Tibial artery (tissue), 4 donors: Measurements from ENCODE around the gene CDC42SE2.

Experiments
- DNase-seq, 2 donors: peaks; one replicate each; pipeline ENCODE4 v3.0.0-alpha.2; 2019
- H3K27ac ChIP-seq, 2 donors: fragments of 200-600 bp; sonication (generic) in 1 of 2; 1 replicate in 1 of 2; 2 replicates in 1 of 2; pipeline ENCODE4 v1.5.1; 2018 to 2019; ENCODE audit warnings: mild to moderate bottlenecking in 1 of 2
- H3K27me3 ChIP-seq, 2 donors: fragments of 200-600 bp; sonication (generic) in 1 of 2; one replicate each; pipeline versions ENCODE4 v1.5.1 to v1.6.0; 2016 to 2019
- H3K36me3 ChIP-seq, 3 donors: fragments of 200-600 bp; sonication (generic) in 2 of 3; one replicate each; pipeline ENCODE4 v1.5.1; 2016 to 2019; ENCODE audit warnings: mild to moderate bottlenecking in 2 of 3
- H3K4me1 ChIP-seq, 4 donors: fragments of 200-600 bp; sonication (generic) in 2 of 4; 1 replicate in 3 of 4; 2 replicates in 1 of 4; pipeline ENCODE4 v1.5.1; 2016 to 2019
- H3K4me3 ChIP-seq, 2 donors: fragments of 200-600 bp; sonication (generic) in 1 of 2; 1 replicate in 1 of 2; 2 replicates in 1 of 2; pipeline ENCODE4 v1.5.1; 2018 to 2019; ENCODE audit warnings: mild to moderate bottlenecking in 2 of 2
- H3K9me3 ChIP-seq, 3 donors: fragments of 200-600 bp; sonication (generic) in 1 of 3; one replicate each; pipeline ENCODE4 v1.5.1; 2016 to 2019
- CTCF ChIP-seq, 2 experiments: fragments of 200-600 bp in 1 of 2; fragments of 450-650 bp in 1 of 2; IDR thresholded peaks; one replicate each; pipeline ENCODE4 v1.5.1; 2017 to 2019; ENCODE audit warnings: antibody characterized with exemption in 2 of 2, mild to moderate bottlenecking in 1 of 2, moderate library complexity in 1 of 2
- intact Hi-C: fragments of 100-400 bp; cut with DNase I; formaldehyde crosslinking; loops from one replicate; pipeline ENCODE4 v1.15.0; 2023; ENCODE audit warnings: low total_unique reads

CDC42SE2 gene

GRCh38 chr5:131280417-131280816 lies 16.6 kb downstream of the CDC42SE2 start:
- Histone ChIP-seq H3K9me3 (no peaks in the 10 kb centered on the region), H3K27me3 (no peaks in the 10 kb centered on the region), H3K4me1 (peaks cover 0 to 8% (median 0%) of the 10 kb centered on the region in 4 donors), H3K36me3 (no peaks in the 10 kb centered on the region), H3K4me3 (no peak overlapping the region), H3K27ac (no peak overlapping the region)
- intact Hi-C loops, result no loop called here
- no peak for TF ChIP-seq CTCF (IDR thresholded peaks at IDR 0.05)
- DNase-seq, result no peak

DNA sequence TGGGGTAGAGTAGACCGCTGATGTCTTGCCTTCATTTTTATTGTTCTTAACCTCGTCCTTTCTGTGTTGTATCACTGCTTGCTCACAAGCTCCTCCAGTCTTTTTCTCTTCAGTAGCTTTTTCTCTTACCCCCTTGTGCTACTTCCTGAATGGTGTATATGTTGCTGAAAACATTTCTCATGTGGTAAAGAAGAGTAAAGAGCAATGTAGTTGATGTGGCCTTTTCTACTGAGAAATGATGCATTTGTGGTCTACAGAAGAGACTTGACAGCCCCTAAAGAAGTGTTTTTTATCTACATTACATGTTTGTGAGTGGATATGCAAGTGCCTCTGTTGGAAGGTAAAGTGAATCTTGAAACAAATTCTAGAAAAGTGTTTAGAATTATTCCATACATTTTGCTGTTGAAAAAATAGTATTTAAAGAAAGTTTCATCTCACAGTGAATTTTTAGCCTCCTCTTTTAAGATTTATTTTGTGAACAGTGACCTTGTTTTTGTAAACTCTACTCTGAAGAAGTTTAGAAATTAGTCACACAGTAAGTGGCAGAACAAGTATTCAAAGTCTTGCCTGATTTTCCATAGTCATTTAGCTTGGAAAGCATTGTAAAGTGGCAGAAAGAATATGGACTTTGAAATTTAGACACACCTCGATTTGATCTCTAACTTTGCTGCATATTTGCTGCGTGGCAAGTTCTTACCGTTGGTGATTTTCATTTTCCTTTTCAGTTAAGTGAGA lies 17.4 kb downstream of the CDC42SE2 start:
- no peak overlapping the region for H3K4me3 ChIP-seq
- no peaks in the 10 kb centered on the region for H3K27me3 ChIP-seq
- no peaks in the 10 kb centered on the region for H3K9me3 ChIP-seq
- no peak for DNase-seq
- intact Hi-C loops, result no loop called here
- peaks cover 0 to 8% (median 0%) of the 10 kb centered on the region in 4 donors for H3K4me1 ChIP-seq
- no peaks in the 10 kb centered on the region for H3K36me3 ChIP-seq
- TF ChIP-seq CTCF (IDR thresholded peaks at IDR 0.05), result no peak
- no peak overlapping the region for H3K27ac ChIP-seq

DNA sequence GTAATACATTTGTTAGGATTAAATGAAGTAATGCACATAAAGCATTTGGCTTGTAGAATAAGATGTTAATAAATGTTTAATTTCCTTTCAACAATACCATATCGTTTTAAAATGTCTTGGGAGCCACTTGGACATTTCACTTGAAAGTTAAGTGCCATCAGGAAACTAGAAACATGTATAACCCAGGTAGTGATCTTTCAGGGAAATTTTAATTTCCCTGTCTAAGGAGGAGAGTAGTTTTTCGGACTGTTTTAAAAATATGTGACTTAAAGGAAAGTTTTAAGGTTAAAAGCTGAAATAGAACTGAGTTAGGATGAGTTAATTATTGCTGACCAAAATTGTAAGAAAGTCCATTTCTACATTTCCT lies 18.0 kb downstream of the CDC42SE2 start:
- Histone ChIP-seq H3K4me1 (peaks cover 0 to 8% (median 0%) of the 10 kb centered on the region in 4 donors), H3K4me3 (no peak overlapping the region), H3K27ac (no peak overlapping the region), H3K27me3 (no peaks in the 10 kb centered on the region), H3K36me3 (no peaks in the 10 kb centered on the region), H3K9me3 (no peaks in the 10 kb centered on the region)
- no peak for DNase-seq
- TF ChIP-seq CTCF (IDR thresholded peaks at IDR 0.05), result no peak
- intact Hi-C loops, result no loop called here

GRCh38 chr5:131282235-131282634 lies 18.4 kb downstream of the CDC42SE2 start:
- intact Hi-C loops, result no loop called here
- Histone ChIP-seq H3K4me3 (no peak overlapping the region), H3K27me3 (no peaks in the 10 kb centered on the region), H3K9me3 (no peaks in the 10 kb centered on the region), H3K27ac (no peak overlapping the region), H3K4me1 (peaks cover 0 to 8% (median 0%) of the 10 kb centered on the region in 4 donors), H3K36me3 (no peaks in the 10 kb centered on the region)
- no peak for TF ChIP-seq CTCF (IDR thresholded peaks at IDR 0.05)
- no peak for DNase-seq

DNA sequence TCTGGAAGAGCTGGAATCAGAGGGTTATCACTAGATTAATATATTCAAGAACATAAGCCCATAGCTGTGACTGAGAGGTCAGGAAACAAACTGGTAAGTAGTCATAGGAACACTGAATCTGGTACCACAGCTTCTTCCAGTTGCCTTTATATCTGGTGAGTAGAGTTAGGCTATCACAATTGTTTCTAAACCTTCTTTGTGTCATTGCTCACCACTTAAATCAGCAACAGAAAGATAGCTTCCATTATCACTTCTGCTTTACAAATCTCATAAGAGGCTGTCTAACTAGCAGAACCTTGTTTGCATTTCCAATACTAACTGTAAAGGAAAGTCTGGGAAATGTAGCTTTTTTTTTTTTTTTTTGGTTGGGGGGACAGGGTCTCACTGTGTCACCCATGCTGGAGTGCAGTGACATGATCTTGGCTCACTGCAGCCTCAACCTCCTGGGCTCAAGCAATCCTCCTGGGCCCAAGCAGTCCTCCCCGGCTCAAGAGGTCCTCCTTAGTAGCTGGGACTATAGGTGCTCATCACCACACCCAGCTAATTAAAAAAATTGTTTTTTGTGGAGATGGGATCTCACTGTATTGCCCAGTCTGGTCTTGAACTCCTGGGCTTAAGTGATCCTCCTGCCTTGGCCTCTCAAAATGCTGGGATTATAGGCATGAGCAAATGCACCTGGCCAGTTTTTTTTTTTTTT lies 22.0 kb downstream of the CDC42SE2 start:
- DNase-seq, result no peak
- no peak for TF ChIP-seq CTCF (IDR thresholded peaks at IDR 0.05)
- Histone ChIP-seq H3K27ac (no peak overlapping the region), H3K9me3 (no peaks in the 10 kb centered on the region), H3K4me3 (no peak overlapping the region), H3K27me3 (no peaks in the 10 kb centered on the region), H3K36me3 (no peaks in the 10 kb centered on the region), H3K4me1 (peaks cover 0 to 8% (median 0%) of the 10 kb centered on the region in 4 donors)
- intact Hi-C loops, result no loop called here
